GM12892 (cell line): ENCODE results near the gene THBS1.

Source experiments
- POLR2A ChIP-seq: IDR thresholded peaks from 2 replicates; pipeline ENCODE4 v1.6.1; 2011; ENCODE audit warnings: low read depth, low read length, control low read depth
- POLR2AphosphoS5 ChIP-seq: IDR thresholded peaks from 2 replicates; pipeline ENCODE4 v1.6.1; 2011; ENCODE audit warnings: low read depth, low read length, control low read depth
- TAF1 ChIP-seq: IDR thresholded peaks from 2 replicates; pipeline ENCODE4 v1.6.1; 2011; ENCODE audit warnings: low read depth, mild to moderate bottlenecking, control low read depth, low read length, borderline replicate concordance

- TF ChIP-seq POLR2A (no peak), POLR2AphosphoS5 (no peak), TAF1 (no peak)
Measured at GRCh38 chr15:39573844-39574243, 7.0 kb upstream of the THBS1 start.
